Activated naive CD4-positive, alpha-beta T cell treated with anti-CD3 and anti-CD28 coated beads, Interleukin-2, amount 10 ng/mL, durations not matched to agents 7 days and 5 days (primary cell): ENCODE results near the gene GPC2.

Source experiments
- CTCF ChIA-PET: fragments of 350-600 bp; sonication (Branson Sonifier 250); formaldehyde crosslinking; loops from one replicate; lab custom pipeline; 2021; ENCODE audit warnings: antibody characterized with exemption; lab: Charles Lee
- DNase-seq: peaks from one replicate; pipeline ENCODE4 v3.0.0-alpha.2; 2020
- H3K27ac Mint-ChIP-seq: one replicate; pipeline ENCODE4 v1.8.0; 2021; ENCODE audit warnings: mild to moderate bottlenecking, moderate library complexity, mixed read lengths
- H3K27me3 Mint-ChIP-seq: one replicate; pipeline ENCODE4 v1.8.0; 2021; ENCODE audit warnings: mild to moderate bottlenecking, mixed read lengths
- H3K36me3 Mint-ChIP-seq: one replicate; pipeline ENCODE4 v1.8.0; 2021; ENCODE audit warnings: mixed read lengths
- H3K4me1 Mint-ChIP-seq: one replicate; pipeline ENCODE4 v1.8.0; 2021; ENCODE audit warnings: mixed read lengths
- H3K4me3 Mint-ChIP-seq: one replicate; pipeline ENCODE4 v1.8.0; 2021; ENCODE audit warnings: mild to moderate bottlenecking, moderate library complexity, mixed read lengths
- H3K9me3 Mint-ChIP-seq: one replicate; pipeline ENCODE4 v1.8.0; 2021; ENCODE audit warnings: mixed read lengths

The GPC2 gene

DNA sequence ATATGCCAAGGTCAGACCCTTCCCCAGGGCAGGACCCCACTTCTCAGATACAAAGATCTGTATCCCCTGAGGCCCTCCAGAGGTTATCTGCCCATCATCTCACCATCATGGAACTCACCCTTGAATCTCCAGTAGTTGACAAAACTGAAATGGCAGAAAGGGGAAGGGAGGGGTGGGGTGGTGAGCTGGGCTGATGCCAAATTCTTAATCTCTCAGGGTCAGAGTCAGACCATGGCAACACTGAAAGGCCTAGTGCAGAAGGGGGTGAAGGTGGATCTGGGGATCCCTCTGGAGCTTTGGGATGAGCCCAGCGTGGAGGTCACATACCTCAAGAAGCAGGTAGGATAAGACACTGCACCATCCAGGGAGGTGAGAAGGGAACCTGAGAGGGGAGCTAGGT, 54.6 kb downstream of the GPC2 start:
- Mint-ChIP-seq H3K27me3 (no peaks in the 10 kb centered on the region), H3K36me3 (peaks cover 25% of the 10 kb centered on the region), H3K4me1 (peaks cover 62% of the 10 kb centered on the region), H3K27ac (no peak overlapping the region), H3K4me3 (no peak overlapping the region), H3K9me3 (no peaks in the 10 kb centered on the region)
- CTCF ChIA-PET, result interaction anchor here (1.0 kb wide), 1 partner anchor 11 kb away, joined by 3 read pairs; no protein-coding TSS in a partner anchor
- no peak for DNase-seq

DNA sequence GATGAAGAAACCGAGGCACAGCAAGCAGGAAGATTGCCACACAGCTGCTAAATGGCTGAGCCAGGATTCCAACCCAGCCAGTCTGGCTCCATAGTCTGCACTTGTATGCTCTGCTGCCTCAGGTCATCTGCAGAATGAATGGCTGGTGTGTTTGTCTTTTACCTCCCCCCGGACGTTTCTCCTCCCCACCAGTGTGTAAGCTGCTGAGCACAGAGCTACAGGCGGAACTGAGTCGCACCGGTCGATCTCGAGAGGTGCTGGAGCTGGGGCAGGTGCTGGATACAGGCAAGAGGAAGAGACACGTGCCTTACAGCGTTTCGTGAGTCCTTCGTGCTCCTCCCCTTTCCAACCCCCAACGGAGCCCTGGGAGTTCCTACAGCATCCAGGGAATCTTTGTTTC, 55.1 kb downstream of the GPC2 start:
- H3K27ac Mint-ChIP-seq, result no peak overlapping the region
- no peaks in the 10 kb centered on the region for H3K9me3 Mint-ChIP-seq
- H3K4me1 Mint-ChIP-seq, result peaks cover 61% of the 10 kb centered on the region
- CTCF ChIA-PET, result no interaction called here
- no peaks in the 10 kb centered on the region for H3K27me3 Mint-ChIP-seq
- DNase-seq, result no peak
- H3K4me3 Mint-ChIP-seq, result no peak overlapping the region
- peaks cover 25% of the 10 kb centered on the region for H3K36me3 Mint-ChIP-seq

- no peak for DNase-seq
- Mint-ChIP-seq H3K36me3 (peaks cover 28% of the 10 kb centered on the region), H3K27me3 (no peaks in the 10 kb centered on the region), H3K4me1 (peaks cover 54% of the 10 kb centered on the region), H3K4me3 (peak overlapping the region; percentile 90), H3K27ac (peak overlapping the region; percentile 95), H3K9me3 (no peaks in the 10 kb centered on the region)
- CTCF ChIA-PET, result interaction anchor here (1.0 to 1.3 kb wide), 4 partner anchors 9 to 38 kb away, joined by 3 read pairs; no protein-coding TSS in a partner anchor
These were observed 56.5 kb downstream of the GPC2 start for GRCh38 chr7:100120733-100121036.

DNA sequence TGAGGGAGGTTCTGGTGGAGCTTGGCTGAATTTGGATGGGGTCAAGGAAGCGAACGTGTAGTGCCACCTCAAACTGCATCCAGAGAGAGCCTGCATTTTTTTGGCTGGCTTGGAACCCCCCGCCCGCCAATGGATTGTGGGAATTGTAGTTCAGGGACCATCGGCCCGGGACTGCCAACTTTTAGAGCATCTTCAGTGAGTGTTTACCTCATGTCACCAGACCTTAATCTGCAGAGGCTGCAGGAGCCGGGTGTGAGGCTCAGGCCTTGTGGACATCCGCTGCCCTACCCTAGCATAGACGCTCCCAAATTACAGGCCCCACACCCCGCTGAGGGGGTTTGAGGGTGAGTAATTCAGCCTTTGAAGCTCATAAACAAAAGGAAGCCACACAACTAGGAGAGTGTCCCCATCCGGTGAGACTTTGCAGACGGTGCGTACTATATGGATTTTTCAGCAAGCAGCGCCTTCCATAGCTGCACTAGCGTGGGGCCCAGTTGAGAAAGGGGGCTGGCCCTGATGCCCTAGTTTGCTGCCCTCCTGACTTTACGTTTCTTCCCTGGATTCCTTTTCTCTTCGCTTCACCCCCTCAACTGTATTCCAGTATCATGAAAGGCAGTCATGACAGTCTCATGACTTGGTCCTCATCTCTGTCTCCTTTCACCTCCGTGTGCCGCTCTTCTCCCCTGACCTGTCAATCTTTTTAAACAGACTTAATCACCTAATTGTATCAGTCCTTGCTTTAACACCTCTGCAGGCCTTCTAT, 57.0 kb downstream of the GPC2 start:
- Mint-ChIP-seq H3K36me3 (peaks cover 29% of the 10 kb centered on the region), H3K27ac (peak overlapping the region; percentile 95), H3K9me3 (no peaks in the 10 kb centered on the region), H3K4me3 (peak overlapping the region; percentile 90), H3K27me3 (no peaks in the 10 kb centered on the region), H3K4me1 (peaks cover 48% of the 10 kb centered on the region)
- CTCF ChIA-PET, result interaction anchor here (0.6 to 1.3 kb wide), 5 partner anchors 9 to 330 kb away, joined by 3 to 4 read pairs (median 3); no protein-coding TSS in a partner anchor
- peak; percentile 83 for DNase-seq
